PC-3 (cell line): Measurements from ENCODE around the gene RAB12.

Experiments used
- EZH2 ChIP-seq: fragments of 300-600 bp; sonication (generic); IDR thresholded peaks from one replicate; pipeline ENCODE4 v1.6.1; 2017; ENCODE audit warnings: antibody characterized with exemption, mild to moderate bottlenecking, low read length; ENCODE audit not compliant: unreplicated experiment
- TF ChIP-seq, protein P1 (sequence below): fragments of 300-600 bp; sonication (generic); conservative IDR thresholded peaks from 2 replicates; pipeline ENCODE4 v1.5.1; 2017; ENCODE audit warnings: antibody characterized with exemption, low read depth, mild to moderate bottlenecking, low read length

DNA sequence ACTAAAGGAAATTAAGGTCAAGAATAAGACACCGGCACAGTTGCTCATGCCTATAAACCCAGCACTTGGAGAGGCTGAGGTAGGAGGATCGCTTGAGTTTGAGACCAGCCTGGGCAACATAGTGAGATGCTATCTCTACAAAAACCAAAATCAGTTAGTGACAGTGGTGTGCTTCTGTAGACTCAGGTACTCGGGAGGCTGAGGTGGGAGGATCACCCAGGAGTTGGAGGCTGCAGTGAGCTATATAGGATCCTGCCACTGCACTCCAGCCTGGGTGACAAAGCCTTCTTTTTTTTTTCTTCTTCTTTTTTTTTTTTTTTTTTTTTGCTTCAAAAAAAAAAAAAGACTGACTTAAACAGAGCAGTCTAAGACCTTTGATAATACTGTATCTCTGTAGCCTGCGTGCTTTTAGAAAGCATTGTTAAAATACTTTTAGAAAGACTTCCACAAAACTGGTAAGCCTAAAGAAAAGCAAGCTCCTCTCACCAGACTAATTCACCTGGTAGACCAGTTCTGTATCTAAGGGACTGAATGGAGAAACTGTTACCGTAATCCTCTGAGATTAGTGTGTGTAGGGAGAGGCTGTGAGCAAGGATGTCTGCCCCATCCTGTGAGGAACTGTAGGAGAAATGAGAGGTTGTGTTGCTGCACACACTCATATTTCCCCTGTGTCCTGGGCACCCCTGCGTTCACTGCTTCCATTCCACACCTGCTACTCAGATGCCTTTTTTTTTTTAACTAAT lies 10.8 kb downstream of the RAB12 start:
- TF ChIP-seq, protein P1, sequence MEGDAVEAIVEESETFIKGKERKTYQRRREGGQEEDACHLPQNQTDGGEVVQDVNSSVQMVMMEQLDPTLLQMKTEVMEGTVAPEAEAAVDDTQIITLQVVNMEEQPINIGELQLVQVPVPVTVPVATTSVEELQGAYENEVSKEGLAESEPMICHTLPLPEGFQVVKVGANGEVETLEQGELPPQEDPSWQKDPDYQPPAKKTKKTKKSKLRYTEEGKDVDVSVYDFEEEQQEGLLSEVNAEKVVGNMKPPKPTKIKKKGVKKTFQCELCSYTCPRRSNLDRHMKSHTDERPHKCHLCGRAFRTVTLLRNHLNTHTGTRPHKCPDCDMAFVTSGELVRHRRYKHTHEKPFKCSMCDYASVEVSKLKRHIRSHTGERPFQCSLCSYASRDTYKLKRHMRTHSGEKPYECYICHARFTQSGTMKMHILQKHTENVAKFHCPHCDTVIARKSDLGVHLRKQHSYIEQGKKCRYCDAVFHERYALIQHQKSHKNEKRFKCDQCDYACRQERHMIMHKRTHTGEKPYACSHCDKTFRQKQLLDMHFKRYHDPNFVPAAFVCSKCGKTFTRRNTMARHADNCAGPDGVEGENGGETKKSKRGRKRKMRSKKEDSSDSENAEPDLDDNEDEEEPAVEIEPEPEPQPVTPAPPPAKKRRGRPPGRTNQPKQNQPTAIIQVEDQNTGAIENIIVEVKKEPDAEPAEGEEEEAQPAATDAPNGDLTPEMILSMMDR: no peak
- TF ChIP-seq EZH2: no peak
